Upper lobe of right lung (tissue), 1 donor: ENCODE data around the gene CDH5. TPM values are rescaled to one million over a fixed set of nuclear protein-coding genes. Genes with fewer than 3 reads are reported as not detected.
A peak's percentile ranks its signal among the peaks of the same experiment; 100 is the strongest.

ENCODE experiments used
- ATAC-seq: fragments of 200-7000 bp; cut with Tn5 transposase; one replicate; pipeline ENCODE4 v1.9.1; 2020; ENCODE audit warnings: mild to moderate bottlenecking, moderate library complexity
- DNase-seq: peaks from one replicate; pipeline ENCODE4 v3.0.0-alpha.2; 2020
- H3K27ac ChIP-seq: fragments of 200-600 bp; one replicate; pipeline ENCODE4 v1.8.0; 2022
- H3K27me3 ChIP-seq: fragments of 200-600 bp; one replicate; pipeline ENCODE4 v1.8.0; 2022; ENCODE audit warnings: mild to moderate bottlenecking
- H3K36me3 ChIP-seq: fragments of 200-600 bp; one replicate; pipeline ENCODE4 v1.8.0; 2022
- H3K4me1 ChIP-seq: fragments of 200-600 bp; one replicate; pipeline ENCODE4 v1.8.0; 2022
- H3K4me3 ChIP-seq: fragments of 200-600 bp; one replicate; pipeline ENCODE4 v1.8.0; 2022; ENCODE audit warnings: mild to moderate bottlenecking
- H3K9me3 ChIP-seq: fragments of 200-600 bp; one replicate; pipeline ENCODE4 v1.8.0; 2022
- intact Hi-C: fragments of 100-400 bp; cut with DNase I; formaldehyde crosslinking; loops from one replicate; pipeline ENCODE4 v1.11.0; 2022
- total RNA-seq: library from RNA; stranded (reverse); fragmentation: NEBNext Ultra II Directional; extraction: Animal tissue kit (Norgen Biotek cat#: 25700); gene quantifications from one replicate; pipeline ENCODE4 v1.2.1, GENCODE V29; 2021
- TF ChIP-seq, protein P1 (sequence below): fragments of 200-600 bp; IDR thresholded peaks from one replicate; pipeline ENCODE4 v1.8.0; 2022; ENCODE audit warnings: antibody characterized with exemption
- donor health status: DM: no; HTN: yes; CAD: no; lungs with severe emphysema.

The CDH5 gene
- total RNA-seq, 1 donor from 2014 or later, result 144 TPM

- intact Hi-C loops, result no loop called here
- peak overlapping the region; percentile 51 for H3K4me3 ChIP-seq
- no peaks in the 10 kb centered on the region for H3K36me3 ChIP-seq
- no peaks in the 10 kb centered on the region for H3K27me3 ChIP-seq
- DNase-seq (peak; percentile 57), ATAC-seq (no peak)
- no peaks in the 10 kb centered on the region for H3K9me3 ChIP-seq
- TF ChIP-seq, protein P1, sequence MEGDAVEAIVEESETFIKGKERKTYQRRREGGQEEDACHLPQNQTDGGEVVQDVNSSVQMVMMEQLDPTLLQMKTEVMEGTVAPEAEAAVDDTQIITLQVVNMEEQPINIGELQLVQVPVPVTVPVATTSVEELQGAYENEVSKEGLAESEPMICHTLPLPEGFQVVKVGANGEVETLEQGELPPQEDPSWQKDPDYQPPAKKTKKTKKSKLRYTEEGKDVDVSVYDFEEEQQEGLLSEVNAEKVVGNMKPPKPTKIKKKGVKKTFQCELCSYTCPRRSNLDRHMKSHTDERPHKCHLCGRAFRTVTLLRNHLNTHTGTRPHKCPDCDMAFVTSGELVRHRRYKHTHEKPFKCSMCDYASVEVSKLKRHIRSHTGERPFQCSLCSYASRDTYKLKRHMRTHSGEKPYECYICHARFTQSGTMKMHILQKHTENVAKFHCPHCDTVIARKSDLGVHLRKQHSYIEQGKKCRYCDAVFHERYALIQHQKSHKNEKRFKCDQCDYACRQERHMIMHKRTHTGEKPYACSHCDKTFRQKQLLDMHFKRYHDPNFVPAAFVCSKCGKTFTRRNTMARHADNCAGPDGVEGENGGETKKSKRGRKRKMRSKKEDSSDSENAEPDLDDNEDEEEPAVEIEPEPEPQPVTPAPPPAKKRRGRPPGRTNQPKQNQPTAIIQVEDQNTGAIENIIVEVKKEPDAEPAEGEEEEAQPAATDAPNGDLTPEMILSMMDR, result no peak
- peaks cover 12% of the 10 kb centered on the region for H3K4me1 ChIP-seq
- H3K27ac ChIP-seq, result peak overlapping the region; percentile 80
Measured at GRCh38 chr16:66367968-66368891, 1.7 kb downstream of the CDH5 start.

GRCh38 chr16:66369055-66369592, 2.6 kb downstream of the CDH5 start:
- Histone ChIP-seq H3K27ac (peak overlapping the region; percentile 80), H3K36me3 (no peaks in the 10 kb centered on the region), H3K4me3 (peak overlapping the region; percentile 51), H3K27me3 (no peaks in the 10 kb centered on the region), H3K9me3 (no peaks in the 10 kb centered on the region), H3K4me1 (peaks cover 9% of the 10 kb centered on the region)
- intact Hi-C loops, result no loop called here
- TF ChIP-seq, protein P1, result no peak
- DNase-seq (peak; percentile 65), ATAC-seq (peak; percentile 60)

DNA sequence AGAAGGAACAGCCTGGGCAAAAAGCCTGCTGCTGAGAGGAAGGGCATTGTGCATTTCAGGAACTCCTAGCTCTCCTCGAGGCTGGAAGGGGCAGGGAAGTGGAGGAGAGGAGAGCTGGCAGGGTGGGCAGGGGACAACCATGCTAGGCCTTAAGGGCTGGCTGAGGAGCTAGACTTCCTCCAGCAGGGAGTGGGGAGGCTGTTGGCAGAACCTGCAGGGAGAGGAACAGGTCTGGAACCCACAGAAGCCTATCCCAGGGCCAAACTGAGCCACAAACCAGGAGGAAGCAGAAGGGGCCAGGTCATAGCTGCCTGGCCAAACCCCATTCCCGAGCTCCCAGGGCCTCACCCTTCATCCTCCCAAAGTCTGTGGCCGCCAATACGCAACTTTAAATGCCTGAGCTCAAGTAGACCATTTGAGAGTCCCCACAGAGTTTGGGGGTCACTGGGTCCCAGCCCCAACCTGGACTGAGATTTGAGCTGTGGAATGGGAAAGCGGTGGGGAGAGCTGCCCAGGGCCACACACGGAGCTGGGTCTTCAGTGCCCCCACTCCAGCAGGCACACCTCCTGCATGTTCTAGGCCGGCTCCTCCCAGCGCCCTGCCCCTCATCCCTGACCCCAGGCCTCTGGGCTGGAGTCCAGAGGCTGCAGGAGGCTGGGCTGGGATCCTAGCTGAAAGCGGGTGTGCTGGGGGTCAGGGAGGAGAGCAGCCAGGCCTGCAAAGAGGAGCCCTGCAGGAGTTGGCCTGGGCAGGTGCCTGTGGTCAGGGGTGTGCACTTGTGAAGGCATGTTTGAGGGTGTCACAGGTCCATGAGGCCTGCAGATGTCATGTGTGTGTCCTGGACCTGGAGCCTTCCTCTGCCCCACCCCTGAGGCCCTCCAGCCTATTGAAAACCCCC, 4.5 kb downstream of the CDH5 start:
- H3K4me1 ChIP-seq, result peaks cover 5% of the 10 kb centered on the region
- H3K27ac ChIP-seq, result no peak overlapping the region
- H3K4me3 ChIP-seq, result no peak overlapping the region
- H3K36me3 ChIP-seq, result no peaks in the 10 kb centered on the region
- no peaks in the 10 kb centered on the region for H3K9me3 ChIP-seq
- DNase-seq (no peak), ATAC-seq (no peak)
- TF ChIP-seq, protein P1, result no peak
- intact Hi-C loops, result no loop called here
- H3K27me3 ChIP-seq, result no peaks in the 10 kb centered on the region

- no peaks in the 10 kb centered on the region for H3K9me3 ChIP-seq
- H3K27ac ChIP-seq, result no peak overlapping the region
- DNase-seq (no peak), ATAC-seq (no peak)
- no peak overlapping the region for H3K4me3 ChIP-seq
- H3K27me3 ChIP-seq, result no peaks in the 10 kb centered on the region
- intact Hi-C loops, result no loop called here
- H3K36me3 ChIP-seq, result no peaks in the 10 kb centered on the region
- H3K4me1 ChIP-seq, result peaks cover 8% of the 10 kb centered on the region
- TF ChIP-seq, protein P1, result no peak
Measured at GRCh38 chr16:66372078-66372897, 5.8 kb downstream of the CDH5 start.

DNA sequence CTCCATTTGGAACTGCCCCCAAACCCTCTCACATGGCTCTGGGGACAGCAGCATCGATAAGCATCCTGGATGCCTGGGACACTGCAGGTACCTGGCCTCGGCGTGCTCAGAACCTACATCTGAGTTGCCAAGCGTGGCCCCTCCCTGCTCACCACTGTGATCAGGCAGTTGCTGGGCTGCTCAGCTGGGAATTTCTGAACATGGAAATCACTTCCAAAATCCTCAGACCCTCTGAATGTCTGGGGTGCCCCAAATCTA, 6.3 kb downstream of the CDH5 start:
- Histone ChIP-seq H3K27ac (no peak overlapping the region), H3K27me3 (no peaks in the 10 kb centered on the region), H3K9me3 (no peaks in the 10 kb centered on the region), H3K36me3 (no peaks in the 10 kb centered on the region), H3K4me3 (no peak overlapping the region), H3K4me1 (peaks cover 8% of the 10 kb centered on the region)
- ATAC-seq (no peak), DNase-seq (no peak)
- TF ChIP-seq, protein P1, result no peak
- intact Hi-C loops, result no loop called here
